ENCODE data around the gene ZNF219. TPM values are rescaled to one million over a fixed set of nuclear protein-coding genes. Genes with fewer than 3 reads are reported as not detected.

ZNF219 gene
- polyA plus RNA-seq, 1 donor from 2014 or later = 40.6 TPM

DNA sequence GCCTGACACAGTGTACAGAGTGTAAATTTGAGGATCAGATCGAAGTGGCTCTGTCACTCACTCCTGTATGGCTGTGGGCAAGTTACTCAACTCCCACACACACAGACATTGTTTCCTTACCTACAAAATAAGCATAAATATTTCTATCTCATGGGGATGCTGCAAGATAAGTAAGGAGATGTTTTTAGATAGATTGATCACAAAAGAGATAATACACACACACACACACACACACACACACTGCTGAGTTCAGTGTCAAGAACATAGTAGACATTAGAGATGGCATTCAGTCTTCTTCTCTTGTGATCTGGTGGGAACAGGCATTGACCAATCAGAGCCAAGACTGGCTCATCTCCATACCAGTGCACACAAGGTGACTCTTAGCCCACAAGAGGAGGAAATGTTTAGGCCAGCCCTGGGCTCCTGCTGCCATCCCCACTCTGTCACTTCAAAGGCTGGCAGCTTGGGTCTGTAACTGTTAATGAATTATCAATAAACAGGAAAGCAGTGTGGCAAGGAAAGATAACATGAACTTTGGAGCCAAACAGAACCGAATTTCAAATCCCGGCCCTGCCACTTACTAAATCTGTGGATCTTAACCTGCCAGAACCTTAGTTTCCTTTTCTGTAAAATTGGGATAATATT is 44.2 kb downstream of the ZNF219 start:
- H3F3A ChIP-seq (ENCODE audit: insufficient read depth, low read length, poor library complexity, severe bottlenecking) = no peaks in the 10 kb centered on the region
- H3K79me2 ChIP-seq (replicated peaks; ENCODE audit: insufficient read depth, low read length) = no peaks in the 10 kb centered on the region
- no peaks in the 10 kb centered on the region for H4K20me1 ChIP-seq (ENCODE audit: insufficient read depth)
- no peaks in the 10 kb centered on the region for H3K9me2 ChIP-seq (ENCODE audit: insufficient read depth, low read length)
- H3K27ac ChIP-seq (ENCODE audit: low read length) = no peak overlapping the region
- TF ChIP-seq POLR2AphosphoS5 (IDR thresholded peaks at IDR 0.05) = no peak
- no peak for TF ChIP-seq EP300 (conservative IDR thresholded peaks at IDR 0.05; ENCODE audit: poor library complexity, severe bottlenecking)
- TF ChIP-seq EZH2 (IDR thresholded peaks at IDR 0.05; ENCODE audit: borderline replicate concordance, insufficient read depth, low read length, poor library complexity, severe bottlenecking) = no peak
- no peak for TF ChIP-seq SMC3 (conservative IDR thresholded peaks at IDR 0.05; ENCODE audit: poor library complexity)
- TF ChIP-seq, protein P1, sequence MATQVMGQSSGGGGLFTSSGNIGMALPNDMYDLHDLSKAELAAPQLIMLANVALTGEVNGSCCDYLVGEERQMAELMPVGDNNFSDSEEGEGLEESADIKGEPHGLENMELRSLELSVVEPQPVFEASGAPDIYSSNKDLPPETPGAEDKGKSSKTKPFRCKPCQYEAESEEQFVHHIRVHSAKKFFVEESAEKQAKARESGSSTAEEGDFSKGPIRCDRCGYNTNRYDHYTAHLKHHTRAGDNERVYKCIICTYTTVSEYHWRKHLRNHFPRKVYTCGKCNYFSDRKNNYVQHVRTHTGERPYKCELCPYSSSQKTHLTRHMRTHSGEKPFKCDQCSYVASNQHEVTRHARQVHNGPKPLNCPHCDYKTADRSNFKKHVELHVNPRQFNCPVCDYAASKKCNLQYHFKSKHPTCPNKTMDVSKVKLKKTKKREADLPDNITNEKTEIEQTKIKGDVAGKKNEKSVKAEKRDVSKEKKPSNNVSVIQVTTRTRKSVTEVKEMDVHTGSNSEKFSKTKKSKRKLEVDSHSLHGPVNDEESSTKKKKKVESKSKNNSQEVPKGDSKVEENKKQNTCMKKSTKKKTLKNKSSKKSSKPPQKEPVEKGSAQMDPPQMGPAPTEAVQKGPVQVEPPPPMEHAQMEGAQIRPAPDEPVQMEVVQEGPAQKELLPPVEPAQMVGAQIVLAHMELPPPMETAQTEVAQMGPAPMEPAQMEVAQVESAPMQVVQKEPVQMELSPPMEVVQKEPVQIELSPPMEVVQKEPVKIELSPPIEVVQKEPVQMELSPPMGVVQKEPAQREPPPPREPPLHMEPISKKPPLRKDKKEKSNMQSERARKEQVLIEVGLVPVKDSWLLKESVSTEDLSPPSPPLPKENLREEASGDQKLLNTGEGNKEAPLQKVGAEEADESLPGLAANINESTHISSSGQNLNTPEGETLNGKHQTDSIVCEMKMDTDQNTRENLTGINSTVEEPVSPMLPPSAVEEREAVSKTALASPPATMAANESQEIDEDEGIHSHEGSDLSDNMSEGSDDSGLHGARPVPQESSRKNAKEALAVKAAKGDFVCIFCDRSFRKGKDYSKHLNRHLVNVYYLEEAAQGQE (IDR thresholded peaks at IDR 0.05; ENCODE audit: borderline replicate concordance) = no peak
- TF ChIP-seq RAD21 (conservative IDR thresholded peaks at IDR 0.05) = no peak
- TF ChIP-seq TAF1 (IDR thresholded peaks at IDR 0.05; ENCODE audit: low read depth) = no peak
- TF ChIP-seq, protein P2, sequence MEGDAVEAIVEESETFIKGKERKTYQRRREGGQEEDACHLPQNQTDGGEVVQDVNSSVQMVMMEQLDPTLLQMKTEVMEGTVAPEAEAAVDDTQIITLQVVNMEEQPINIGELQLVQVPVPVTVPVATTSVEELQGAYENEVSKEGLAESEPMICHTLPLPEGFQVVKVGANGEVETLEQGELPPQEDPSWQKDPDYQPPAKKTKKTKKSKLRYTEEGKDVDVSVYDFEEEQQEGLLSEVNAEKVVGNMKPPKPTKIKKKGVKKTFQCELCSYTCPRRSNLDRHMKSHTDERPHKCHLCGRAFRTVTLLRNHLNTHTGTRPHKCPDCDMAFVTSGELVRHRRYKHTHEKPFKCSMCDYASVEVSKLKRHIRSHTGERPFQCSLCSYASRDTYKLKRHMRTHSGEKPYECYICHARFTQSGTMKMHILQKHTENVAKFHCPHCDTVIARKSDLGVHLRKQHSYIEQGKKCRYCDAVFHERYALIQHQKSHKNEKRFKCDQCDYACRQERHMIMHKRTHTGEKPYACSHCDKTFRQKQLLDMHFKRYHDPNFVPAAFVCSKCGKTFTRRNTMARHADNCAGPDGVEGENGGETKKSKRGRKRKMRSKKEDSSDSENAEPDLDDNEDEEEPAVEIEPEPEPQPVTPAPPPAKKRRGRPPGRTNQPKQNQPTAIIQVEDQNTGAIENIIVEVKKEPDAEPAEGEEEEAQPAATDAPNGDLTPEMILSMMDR (IDR thresholded peaks at IDR 0.05; ENCODE audit: poor library complexity, severe bottlenecking) = no peak
- no peak for TF ChIP-seq MXI1 (conservative IDR thresholded peaks at IDR 0.05; ENCODE audit: poor library complexity, severe bottlenecking)
- H3K36me3 ChIP-seq (ENCODE audit: insufficient read depth, low read length) = no peaks in the 10 kb centered on the region
- no peak overlapping the region for H2AFZ ChIP-seq (ENCODE audit: low read depth, low read length)
- H3K4me2 ChIP-seq (ENCODE audit: low read length) = no peak overlapping the region
- H3K9ac ChIP-seq (ENCODE audit: low read length) = no peak overlapping the region
- H3K4me3 ChIP-seq (ENCODE audit: low read length) = no peak overlapping the region
- H3K27me3 ChIP-seq (ENCODE audit: insufficient read depth, low read depth, low read length) = no peaks in the 10 kb centered on the region
- H3K9me3 ChIP-seq (ENCODE audit: low read length) = no peaks in the 10 kb centered on the region

DNA sequence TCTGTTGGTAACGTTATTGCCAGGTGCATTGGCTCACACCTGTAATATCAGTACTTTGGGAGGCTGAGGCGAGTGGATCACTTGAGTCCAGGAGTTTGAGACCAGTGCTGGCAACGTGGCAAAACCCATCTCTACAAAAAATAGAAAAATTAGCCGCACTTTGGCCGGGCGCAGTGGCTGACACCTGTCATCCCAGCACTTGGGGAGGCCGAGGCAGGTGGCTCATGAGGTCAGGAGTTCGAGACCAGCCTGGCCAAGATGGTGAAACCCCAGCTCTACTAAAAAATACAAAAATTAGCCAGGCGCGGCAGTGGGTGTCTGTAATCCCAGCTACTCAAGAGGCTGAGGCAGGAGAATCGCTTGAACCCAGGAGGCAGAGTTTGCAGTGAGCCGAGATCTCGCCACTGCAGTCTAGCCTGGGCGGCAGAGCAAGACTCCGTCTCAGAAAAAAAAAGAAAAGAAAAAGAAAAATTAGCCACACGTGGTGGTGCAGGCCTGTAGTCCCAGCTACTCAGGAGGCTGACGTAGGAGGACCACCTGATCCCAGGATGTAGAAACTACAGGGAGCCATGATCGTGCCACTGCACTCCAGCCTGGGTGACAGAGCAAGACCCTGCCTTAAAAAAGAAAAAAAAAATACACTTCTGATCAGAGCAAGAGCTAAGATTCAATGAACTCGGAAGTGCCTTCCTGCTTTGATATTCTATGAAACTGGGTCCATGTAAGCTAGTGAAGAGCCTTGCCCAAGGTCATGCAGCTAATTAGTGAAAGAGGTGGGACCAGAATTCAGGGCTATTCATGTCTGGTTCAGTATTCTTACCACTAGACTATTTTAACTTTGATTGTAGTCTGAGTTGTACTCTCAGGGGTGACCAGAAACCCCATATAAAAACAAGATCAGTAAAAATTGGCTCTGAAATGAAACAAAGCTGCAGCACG is 45.0 kb downstream of the ZNF219 start:
- no peaks in the 10 kb centered on the region for H3K36me3 ChIP-seq (ENCODE audit: insufficient read depth, low read length)
- no peak overlapping the region for H3K4me2 ChIP-seq (ENCODE audit: low read length)
- no peak overlapping the region for H3K4me3 ChIP-seq (ENCODE audit: low read length)
- H4K20me1 ChIP-seq (ENCODE audit: insufficient read depth) = no peaks in the 10 kb centered on the region
- H3K79me2 ChIP-seq (replicated peaks; ENCODE audit: insufficient read depth, low read length) = no peaks in the 10 kb centered on the region
- H3K27ac ChIP-seq (ENCODE audit: low read length) = no peak overlapping the region
- no peaks in the 10 kb centered on the region for H3K9me3 ChIP-seq (ENCODE audit: low read length)
- no peaks in the 10 kb centered on the region for H3K9me2 ChIP-seq (ENCODE audit: insufficient read depth, low read length)
- no peaks in the 10 kb centered on the region for H3F3A ChIP-seq (ENCODE audit: insufficient read depth, low read length, poor library complexity, severe bottlenecking)
- no peak overlapping the region for H3K9ac ChIP-seq (ENCODE audit: low read length)
- TF ChIP-seq TAF1 (IDR thresholded peaks at IDR 0.05; ENCODE audit: low read depth) = no peak
- TF ChIP-seq POLR2AphosphoS5 (IDR thresholded peaks at IDR 0.05) = no peak
- no peak for TF ChIP-seq MXI1 (conservative IDR thresholded peaks at IDR 0.05; ENCODE audit: poor library complexity, severe bottlenecking)
- TF ChIP-seq RAD21 (conservative IDR thresholded peaks at IDR 0.05) = no peak
- TF ChIP-seq EP300 (conservative IDR thresholded peaks at IDR 0.05; ENCODE audit: poor library complexity, severe bottlenecking) = no peak
- TF ChIP-seq SMC3 (conservative IDR thresholded peaks at IDR 0.05; ENCODE audit: poor library complexity) = no peak
- TF ChIP-seq, protein P2 (IDR thresholded peaks at IDR 0.05; ENCODE audit: poor library complexity, severe bottlenecking) = no peak
- no peak for TF ChIP-seq EZH2 (IDR thresholded peaks at IDR 0.05; ENCODE audit: borderline replicate concordance, insufficient read depth, low read length, poor library complexity, severe bottlenecking)
- TF ChIP-seq, protein P1 (IDR thresholded peaks at IDR 0.05; ENCODE audit: borderline replicate concordance) = no peak
- no peak overlapping the region for H2AFZ ChIP-seq (ENCODE audit: low read depth, low read length)
- H3K27me3 ChIP-seq (ENCODE audit: insufficient read depth, low read depth, low read length) = no peaks in the 10 kb centered on the region

All from neural cell (in vitro differentiated cells).